Measurements from ENCODE around the gene PSMA5. TPM values are rescaled to one million over a fixed set of nuclear protein-coding genes. Genes with fewer than 3 reads are reported as not detected.
A peak's percentile ranks its signal among the peaks of the same experiment; 100 is the strongest.

The PSMA5 gene
- total and polyA plus RNA-seq, 2 of the 13 experiments (the other 11 are each of a cell fraction or from before 2014, with no cell fraction given): 140 to 169 TPM

DNA sequence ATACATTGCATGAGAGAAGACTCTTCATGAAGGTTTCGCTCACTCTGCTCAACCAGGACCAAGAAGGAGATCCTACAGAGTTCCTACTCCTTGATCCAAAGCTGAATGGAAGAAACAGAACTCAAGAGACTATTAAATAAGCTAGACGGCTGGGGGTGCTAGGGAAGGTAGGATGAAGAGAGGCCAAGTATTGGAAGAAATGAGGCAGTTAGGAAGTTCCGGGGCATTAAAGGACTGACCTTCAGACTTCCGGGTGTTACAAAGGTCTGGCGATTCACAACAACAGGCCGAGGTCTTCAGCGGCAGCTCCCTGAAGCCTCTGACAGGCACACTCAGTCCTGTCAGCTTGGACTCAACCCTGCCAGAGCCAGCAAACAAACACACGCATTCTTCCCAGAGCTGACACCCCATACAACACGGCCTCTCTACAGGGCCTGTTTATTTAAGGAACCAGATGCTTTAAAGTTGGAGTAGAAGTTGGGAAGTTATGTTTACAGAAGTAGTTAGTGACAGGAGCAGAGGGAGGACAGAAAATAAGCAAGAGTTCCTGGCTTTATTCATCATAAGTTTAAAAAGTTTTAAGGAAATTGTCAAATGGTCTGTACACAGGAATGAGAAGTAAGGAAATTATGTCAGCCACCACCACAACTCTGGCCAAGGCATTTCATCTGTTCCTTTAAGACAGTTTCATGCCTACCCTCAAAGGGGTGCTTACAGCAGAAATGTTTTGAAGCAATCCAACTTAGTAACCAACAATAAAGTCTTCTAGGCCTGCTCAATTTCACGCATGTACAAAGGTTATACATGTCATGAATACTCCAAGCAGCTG is 33.2 kb downstream of the PSMA5 start (continued):
- TF ChIP-seq NFIC (IDR thresholded peaks at IDR 0.05; ENCODE audit: low read length): peak; percentile 85; the same call in 1 of the 2 replicates
- TF ChIP-seq MED8 (CRISPR knock-in tag; IDR thresholded peaks at IDR 0.05; ENCODE audit: insufficient replicate concordance): no peak
- TF ChIP-seq, protein P1, sequence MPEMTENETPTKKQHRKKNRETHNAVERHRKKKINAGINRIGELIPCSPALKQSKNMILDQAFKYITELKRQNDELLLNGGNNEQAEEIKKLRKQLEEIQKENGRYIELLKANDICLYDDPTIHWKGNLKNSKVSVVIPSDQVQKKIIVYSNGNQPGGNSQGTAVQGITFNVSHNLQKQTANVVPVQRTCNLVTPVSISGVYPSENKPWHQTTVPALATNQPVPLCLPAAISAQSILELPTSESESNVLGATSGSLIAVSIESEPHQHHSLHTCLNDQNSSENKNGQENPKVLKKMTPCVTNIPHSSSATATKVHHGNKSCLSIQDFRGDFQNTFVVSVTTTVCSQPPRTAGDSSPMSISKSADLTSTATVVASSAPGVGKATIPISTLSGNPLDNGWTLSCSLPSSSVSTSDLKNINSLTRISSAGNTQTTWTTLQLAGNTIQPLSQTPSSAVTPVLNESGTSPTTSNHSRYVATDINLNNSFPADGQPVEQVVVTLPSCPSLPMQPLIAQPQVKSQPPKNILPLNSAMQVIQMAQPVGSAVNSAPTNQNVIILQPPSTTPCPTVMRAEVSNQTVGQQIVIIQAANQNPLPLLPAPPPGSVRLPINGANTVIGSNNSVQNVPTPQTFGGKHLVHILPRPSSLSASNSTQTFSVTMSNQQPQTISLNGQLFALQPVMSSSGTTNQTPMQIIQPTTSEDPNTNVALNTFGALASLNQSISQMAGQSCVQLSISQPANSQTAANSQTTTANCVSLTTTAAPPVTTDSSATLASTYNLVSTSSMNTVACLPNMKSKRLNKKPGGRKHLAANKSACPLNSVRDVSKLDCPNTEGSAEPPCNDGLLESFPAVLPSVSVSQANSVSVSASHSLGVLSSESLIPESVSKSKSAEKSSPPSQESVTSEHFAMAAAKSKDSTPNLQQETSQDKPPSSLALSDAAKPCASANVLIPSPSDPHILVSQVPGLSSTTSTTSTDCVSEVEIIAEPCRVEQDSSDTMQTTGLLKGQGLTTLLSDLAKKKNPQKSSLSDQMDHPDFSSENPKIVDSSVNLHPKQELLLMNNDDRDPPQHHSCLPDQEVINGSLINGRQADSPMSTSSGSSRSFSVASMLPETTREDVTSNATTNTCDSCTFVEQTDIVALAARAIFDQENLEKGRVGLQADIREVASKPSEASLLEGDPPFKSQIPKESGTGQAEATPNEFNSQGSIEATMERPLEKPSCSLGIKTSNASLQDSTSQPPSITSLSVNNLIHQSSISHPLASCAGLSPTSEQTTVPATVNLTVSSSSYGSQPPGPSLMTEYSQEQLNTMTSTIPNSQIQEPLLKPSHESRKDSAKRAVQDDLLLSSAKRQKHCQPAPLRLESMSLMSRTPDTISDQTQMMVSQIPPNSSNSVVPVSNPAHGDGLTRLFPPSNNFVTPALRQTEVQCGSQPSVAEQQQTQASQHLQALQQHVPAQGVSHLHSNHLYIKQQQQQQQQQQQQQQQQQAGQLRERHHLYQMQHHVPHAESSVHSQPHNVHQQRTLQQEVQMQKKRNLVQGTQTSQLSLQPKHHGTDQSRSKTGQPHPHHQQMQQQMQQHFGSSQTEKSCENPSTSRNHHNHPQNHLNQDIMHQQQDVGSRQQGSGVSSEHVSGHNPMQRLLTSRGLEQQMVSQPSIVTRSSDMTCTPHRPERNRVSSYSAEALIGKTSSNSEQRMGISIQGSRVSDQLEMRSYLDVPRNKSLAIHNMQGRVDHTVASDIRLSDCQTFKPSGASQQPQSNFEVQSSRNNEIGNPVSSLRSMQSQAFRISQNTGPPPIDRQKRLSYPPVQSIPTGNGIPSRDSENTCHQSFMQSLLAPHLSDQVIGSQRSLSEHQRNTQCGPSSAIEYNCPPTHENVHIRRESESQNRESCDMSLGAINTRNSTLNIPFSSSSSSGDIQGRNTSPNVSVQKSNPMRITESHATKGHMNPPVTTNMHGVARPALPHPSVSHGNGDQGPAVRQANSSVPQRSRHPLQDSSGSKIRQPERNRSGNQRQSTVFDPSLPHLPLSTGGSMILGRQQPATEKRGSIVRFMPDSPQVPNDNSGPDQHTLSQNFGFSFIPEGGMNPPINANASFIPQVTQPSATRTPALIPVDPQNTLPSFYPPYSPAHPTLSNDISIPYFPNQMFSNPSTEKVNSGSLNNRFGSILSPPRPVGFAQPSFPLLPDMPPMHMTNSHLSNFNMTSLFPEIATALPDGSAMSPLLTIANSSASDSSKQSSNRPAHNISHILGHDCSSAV (CRISPR knock-in tag; IDR thresholded peaks at IDR 0.05; ENCODE audit: borderline replicate concordance): no peak
- no peak for TF ChIP-seq ZNF282 (IDR thresholded peaks at IDR 0.05; ENCODE audit: partially characterized antibody)
- no peak for TF ChIP-seq ZNF577 (CRISPR knock-in tag; IDR thresholded peaks at IDR 0.05; ENCODE audit: borderline replicate concordance, low read depth)
- TF ChIP-seq ELF3 (CRISPR knock-in tag; IDR thresholded peaks at IDR 0.05): peak; percentile 88
- no peak for TF ChIP-seq ZFP36L2 (CRISPR knock-in tag; IDR thresholded peaks at IDR 0.05)
- no peak for TF ChIP-seq ZNF703 (CRISPR knock-in tag; IDR thresholded peaks at IDR 0.05; ENCODE audit: borderline replicate concordance)
- no peak for TF ChIP-seq DNMT1 (CRISPR knock-in tag; IDR thresholded peaks at IDR 0.05)
- TF ChIP-seq, protein P2, sequence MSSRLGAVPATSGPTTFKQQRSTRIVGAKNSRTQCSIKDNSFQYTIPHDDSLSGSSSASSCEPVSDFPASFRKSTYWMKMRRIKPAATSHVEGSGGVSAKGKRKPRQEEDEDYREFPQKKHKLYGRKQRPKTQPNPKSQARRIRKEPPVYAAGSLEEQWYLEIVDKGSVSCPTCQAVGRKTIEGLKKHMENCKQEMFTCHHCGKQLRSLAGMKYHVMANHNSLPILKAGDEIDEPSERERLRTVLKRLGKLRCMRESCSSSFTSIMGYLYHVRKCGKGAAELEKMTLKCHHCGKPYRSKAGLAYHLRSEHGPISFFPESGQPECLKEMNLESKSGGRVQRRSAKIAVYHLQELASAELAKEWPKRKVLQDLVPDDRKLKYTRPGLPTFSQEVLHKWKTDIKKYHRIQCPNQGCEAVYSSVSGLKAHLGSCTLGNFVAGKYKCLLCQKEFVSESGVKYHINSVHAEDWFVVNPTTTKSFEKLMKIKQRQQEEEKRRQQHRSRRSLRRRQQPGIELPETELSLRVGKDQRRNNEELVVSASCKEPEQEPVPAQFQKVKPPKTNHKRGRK (CRISPR knock-in tag; IDR thresholded peaks at IDR 0.05): no peak
- no peak for TF ChIP-seq PAX8 (CRISPR knock-in tag; IDR thresholded peaks at IDR 0.05; ENCODE audit: borderline replicate concordance)
- TF ChIP-seq ZSCAN31 (CRISPR knock-in tag; IDR thresholded peaks at IDR 0.05; ENCODE audit: low read depth): peak; percentile 62; the same call in 1 of the 2 replicates
- no peak for TF ChIP-seq SP1 (IDR thresholded peaks at IDR 0.05)
- TF ChIP-seq SP1 (CRISPR knock-in tag; IDR thresholded peaks at IDR 0.05): no peak
- TF ChIP-seq, protein P3, sequence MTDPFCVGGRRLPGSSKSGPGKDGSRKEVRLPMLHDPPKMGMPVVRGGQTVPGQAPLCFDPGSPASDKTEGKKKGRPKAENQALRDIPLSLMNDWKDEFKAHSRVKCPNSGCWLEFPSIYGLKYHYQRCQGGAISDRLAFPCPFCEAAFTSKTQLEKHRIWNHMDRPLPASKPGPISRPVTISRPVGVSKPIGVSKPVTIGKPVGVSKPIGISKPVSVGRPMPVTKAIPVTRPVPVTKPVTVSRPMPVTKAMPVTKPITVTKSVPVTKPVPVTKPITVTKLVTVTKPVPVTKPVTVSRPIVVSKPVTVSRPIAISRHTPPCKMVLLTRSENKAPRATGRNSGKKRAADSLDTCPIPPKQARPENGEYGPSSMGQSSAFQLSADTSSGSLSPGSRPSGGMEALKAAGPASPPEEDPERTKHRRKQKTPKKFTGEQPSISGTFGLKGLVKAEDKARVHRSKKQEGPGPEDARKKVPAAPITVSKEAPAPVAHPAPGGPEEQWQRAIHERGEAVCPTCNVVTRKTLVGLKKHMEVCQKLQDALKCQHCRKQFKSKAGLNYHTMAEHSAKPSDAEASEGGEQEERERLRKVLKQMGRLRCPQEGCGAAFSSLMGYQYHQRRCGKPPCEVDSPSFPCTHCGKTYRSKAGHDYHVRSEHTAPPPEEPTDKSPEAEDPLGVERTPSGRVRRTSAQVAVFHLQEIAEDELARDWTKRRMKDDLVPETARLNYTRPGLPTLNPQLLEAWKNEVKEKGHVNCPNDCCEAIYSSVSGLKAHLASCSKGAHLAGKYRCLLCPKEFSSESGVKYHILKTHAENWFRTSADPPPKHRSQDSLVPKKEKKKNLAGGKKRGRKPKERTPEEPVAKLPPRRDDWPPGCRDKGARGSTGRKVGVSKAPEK (CRISPR knock-in tag; IDR thresholded peaks at IDR 0.05; ENCODE audit: borderline replicate concordance): no peak
- TF ChIP-seq ZNF17 (CRISPR knock-in tag; IDR thresholded peaks at IDR 0.05): no peak
- peak; percentile 69; the same call in 1 of the 2 replicates for TF ChIP-seq ZBTB20 (CRISPR knock-in tag; IDR thresholded peaks at IDR 0.05; ENCODE audit: borderline replicate concordance, low read depth)
